Measurements from ENCODE around the gene WDR70. TPM values are rescaled to one million over a fixed set of nuclear protein-coding genes. Genes with fewer than 3 reads are reported as not detected.
"Not testable (repeated sequence)": the region's sequence is repeated elsewhere in the genome, so short reads cannot be mapped to it uniquely, and the experiment has no call there.

WDR70 gene
- total RNA-seq, 2 donors from 2014 or later: 16.2 to 27.1 TPM

DNA sequence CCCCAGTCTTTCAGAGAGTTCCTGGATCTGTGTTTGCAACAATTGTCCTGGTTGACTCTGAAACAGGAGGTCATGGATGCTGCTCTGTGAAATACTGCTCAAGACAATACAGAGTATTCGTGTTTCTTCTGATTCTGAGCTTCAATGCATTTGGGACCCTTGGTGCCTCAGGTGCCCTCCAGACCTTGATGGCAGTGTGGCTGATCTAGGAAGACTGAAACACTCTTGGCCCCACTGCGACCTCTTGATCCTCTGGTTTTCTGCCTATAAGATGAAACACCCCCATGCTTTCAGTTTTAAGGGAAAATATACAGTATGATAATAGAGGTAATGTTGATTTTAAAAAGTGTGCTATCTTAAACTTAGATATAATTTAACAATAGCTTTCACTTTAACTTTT lies 393.1 kb downstream of the WDR70 start:
- no peaks in the 10 kb centered on the region for H3K36me3 ChIP-seq
- intact Hi-C loops (cut with DNase I): no loop called here
- no peak for DNase-seq (ENCODE audit: low spot score)
- no peak overlapping the region for H3K27ac ChIP-seq
- H3K4me1 ChIP-seq (replicated peaks): no peaks in the 10 kb centered on the region
- no peaks in the 10 kb centered on the region for H3K9me3 ChIP-seq
- no peak overlapping the region for H3K4me3 ChIP-seq
- TF ChIP-seq POLR2AphosphoS5 (IDR thresholded peaks at IDR 0.05): no peak
- TF ChIP-seq, protein P1, sequence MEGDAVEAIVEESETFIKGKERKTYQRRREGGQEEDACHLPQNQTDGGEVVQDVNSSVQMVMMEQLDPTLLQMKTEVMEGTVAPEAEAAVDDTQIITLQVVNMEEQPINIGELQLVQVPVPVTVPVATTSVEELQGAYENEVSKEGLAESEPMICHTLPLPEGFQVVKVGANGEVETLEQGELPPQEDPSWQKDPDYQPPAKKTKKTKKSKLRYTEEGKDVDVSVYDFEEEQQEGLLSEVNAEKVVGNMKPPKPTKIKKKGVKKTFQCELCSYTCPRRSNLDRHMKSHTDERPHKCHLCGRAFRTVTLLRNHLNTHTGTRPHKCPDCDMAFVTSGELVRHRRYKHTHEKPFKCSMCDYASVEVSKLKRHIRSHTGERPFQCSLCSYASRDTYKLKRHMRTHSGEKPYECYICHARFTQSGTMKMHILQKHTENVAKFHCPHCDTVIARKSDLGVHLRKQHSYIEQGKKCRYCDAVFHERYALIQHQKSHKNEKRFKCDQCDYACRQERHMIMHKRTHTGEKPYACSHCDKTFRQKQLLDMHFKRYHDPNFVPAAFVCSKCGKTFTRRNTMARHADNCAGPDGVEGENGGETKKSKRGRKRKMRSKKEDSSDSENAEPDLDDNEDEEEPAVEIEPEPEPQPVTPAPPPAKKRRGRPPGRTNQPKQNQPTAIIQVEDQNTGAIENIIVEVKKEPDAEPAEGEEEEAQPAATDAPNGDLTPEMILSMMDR (IDR thresholded peaks at IDR 0.05): no peak
- no peak for TF ChIP-seq POLR2A (IDR thresholded peaks at IDR 0.05)
- WGBS: 97% methylated on average over 2 of the region's 2 CpGs
- no peaks in the 10 kb centered on the region for H3K27me3 ChIP-seq (replicated peaks; ENCODE audit: insufficient read depth)

DNA sequence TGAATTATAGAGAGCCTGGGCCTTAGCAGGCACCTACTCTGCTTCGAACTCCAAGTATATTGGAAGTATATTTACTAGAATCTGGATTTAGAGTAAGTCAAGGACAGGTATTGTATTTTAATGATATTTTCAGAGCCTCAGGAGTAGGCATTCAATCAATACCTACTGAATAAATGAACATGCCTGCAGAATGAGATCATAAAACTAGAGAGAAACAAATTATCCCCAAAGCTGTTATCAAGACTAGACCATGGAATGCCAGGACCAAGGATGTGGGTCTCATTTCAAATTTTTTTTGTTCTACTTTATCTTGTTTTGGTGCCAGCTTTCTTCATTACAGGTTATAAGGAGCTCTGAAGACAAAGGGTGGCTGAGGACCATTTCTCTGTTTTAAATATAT lies 394.7 kb downstream of the WDR70 start:
- Histone ChIP-seq H3K36me3 (no peaks in the 10 kb centered on the region), H3K4me1 (replicated peaks) (no peaks in the 10 kb centered on the region), H3K27me3 (replicated peaks; ENCODE audit: insufficient read depth) (no peaks in the 10 kb centered on the region), H3K4me3 (no peak overlapping the region), H3K9me3 (no peaks in the 10 kb centered on the region), H3K27ac (no peak overlapping the region)
- DNase-seq (ENCODE audit: low spot score): no peak
- intact Hi-C loops (cut with DNase I): no loop called here
- WGBS: 91% methylated on average over 1 of the region's 1 CpG
- no peak for TF ChIP-seq POLR2AphosphoS5 (IDR thresholded peaks at IDR 0.05)
- no peak for TF ChIP-seq POLR2A (IDR thresholded peaks at IDR 0.05)
- TF ChIP-seq, protein P1 (IDR thresholded peaks at IDR 0.05): no peak

DNA sequence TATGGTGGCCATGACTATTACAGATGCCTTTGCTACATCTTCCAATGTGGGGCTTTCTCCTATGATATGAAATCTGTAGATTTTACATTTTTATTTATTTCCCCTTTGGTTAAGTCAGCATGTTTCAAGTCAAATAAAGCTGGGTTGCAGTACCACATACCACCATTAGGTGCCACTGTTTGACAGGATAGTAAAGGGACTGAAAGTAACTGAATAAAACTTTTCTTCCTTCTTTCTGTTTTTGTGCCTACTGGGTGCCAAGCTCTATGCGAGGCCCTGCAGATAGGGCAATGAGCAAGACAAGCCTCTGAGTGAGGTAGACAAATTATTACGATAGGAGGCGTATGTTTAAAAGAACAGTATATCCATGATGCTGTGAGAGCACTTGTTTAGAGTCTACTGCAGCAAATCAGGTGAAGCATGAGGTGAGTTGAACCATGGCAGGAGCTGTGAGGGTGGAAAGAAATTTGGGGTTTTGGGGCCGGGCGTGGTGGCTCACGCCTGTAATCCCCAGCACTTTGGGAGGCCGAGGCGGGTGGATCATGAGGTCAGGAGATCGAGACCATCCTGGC lies 395.9 kb downstream of the WDR70 start:
- TF ChIP-seq, protein P1 (IDR thresholded peaks at IDR 0.05): peak in 2 of 4 experiments; percentile 28 to 52
- TF ChIP-seq POLR2AphosphoS5 (IDR thresholded peaks at IDR 0.05): no peak
- Histone ChIP-seq H3K27me3 (replicated peaks; ENCODE audit: insufficient read depth) (no peaks in the 10 kb centered on the region), H3K36me3 (no peaks in the 10 kb centered on the region), H3K4me1 (replicated peaks) (no peaks in the 10 kb centered on the region), H3K27ac (no peak overlapping the region), H3K4me3 (no peak overlapping the region), H3K9me3 (no peaks in the 10 kb centered on the region)
- intact Hi-C loops (cut with DNase I): no loop called here
- 99% methylated on average over 9 of the region's 9 CpGs for WGBS
- DNase-seq (ENCODE audit: low spot score): no peak

DNA sequence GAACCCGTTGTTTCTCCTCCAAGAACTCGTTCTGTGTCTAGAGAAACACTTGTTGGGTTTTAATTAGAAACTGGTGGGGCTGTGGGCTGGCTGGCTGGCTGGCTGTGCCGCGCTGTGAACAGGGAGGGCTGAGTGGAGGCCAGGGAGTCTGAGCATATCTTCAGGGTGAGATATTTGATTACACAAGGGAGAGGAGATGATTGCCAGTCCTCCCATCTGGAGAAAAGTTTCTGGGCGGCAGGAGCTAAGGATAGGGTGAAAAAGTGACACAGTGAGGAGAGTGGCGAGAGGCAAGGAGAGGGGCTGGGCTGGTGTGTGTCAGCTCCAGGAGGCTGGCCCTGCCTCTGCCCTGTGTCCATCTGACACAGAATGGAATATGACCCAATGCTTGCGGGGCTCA lies 397.7 kb downstream of the WDR70 start:
- intact Hi-C loops (cut with DNase I): no loop called here
- no peak for DNase-seq (ENCODE audit: low spot score)
- TF ChIP-seq, protein P1 (IDR thresholded peaks at IDR 0.05): no peak
- no peak for TF ChIP-seq POLR2AphosphoS5 (IDR thresholded peaks at IDR 0.05)
- Histone ChIP-seq H3K27ac (no peak overlapping the region), H3K27me3 (replicated peaks; ENCODE audit: insufficient read depth) (no peaks in the 10 kb centered on the region), H3K36me3 (no peaks in the 10 kb centered on the region), H3K4me1 (replicated peaks) (no peaks in the 10 kb centered on the region), H3K9me3 (no peaks in the 10 kb centered on the region), H3K4me3 (no peak overlapping the region)
- 81% methylated on average over 7 of the region's 7 CpGs for WGBS

- no peaks in the 10 kb centered on the region for H3K36me3 ChIP-seq
- H3K27ac ChIP-seq: no peak overlapping the region
- H3K4me1 ChIP-seq (replicated peaks): no peaks in the 10 kb centered on the region
- no peak overlapping the region for H3K4me3 ChIP-seq
- TF ChIP-seq, protein P1 (IDR thresholded peaks at IDR 0.05): no peak
- TF ChIP-seq POLR2AphosphoS5 (IDR thresholded peaks at IDR 0.05) (no peak), POLR2A (IDR thresholded peaks at IDR 0.05) (no peak)
- intact Hi-C loops (cut with DNase I): no loop called here
- H3K27me3 ChIP-seq (replicated peaks; ENCODE audit: insufficient read depth): no peaks in the 10 kb centered on the region
- no peaks in the 10 kb centered on the region for H3K9me3 ChIP-seq
- 87% methylated on average over 15 of the region's 15 CpGs for WGBS
- no peak for DNase-seq (ENCODE audit: low spot score)
These were observed 398.5 kb downstream of the WDR70 start for GRCh38 chr5:37777432-37778130.

DNA sequence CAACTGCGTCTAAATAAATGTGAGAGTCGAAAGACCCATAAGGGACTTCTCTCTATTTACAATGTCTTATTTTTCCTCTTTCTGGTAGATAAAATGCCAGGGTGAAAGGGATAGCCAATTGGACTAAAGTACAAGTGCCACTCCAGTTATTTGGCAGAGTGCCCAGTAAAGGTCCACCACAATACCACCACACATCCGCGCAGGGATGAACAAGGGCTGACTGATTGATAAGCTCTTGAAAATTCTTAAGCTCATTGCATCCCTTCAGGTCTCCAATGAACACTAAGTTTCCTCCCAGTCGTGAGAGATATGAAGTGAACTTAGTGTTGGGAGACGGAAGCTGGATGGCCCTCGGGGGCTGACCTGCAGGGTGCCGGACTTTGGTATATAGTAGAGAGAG lies 402.3 kb downstream of the WDR70 start:
- H3K9me3 ChIP-seq; H3K4me3 ChIP-seq; intact Hi-C loops (cut with DNase I); H3K27me3 ChIP-seq (replicated peaks; ENCODE audit: insufficient read depth); H3K4me1 ChIP-seq (replicated peaks); DNase-seq (ENCODE audit: low spot score); H3K36me3 ChIP-seq; H3K27ac ChIP-seq: not testable (repeated sequence)
- WGBS: 87% methylated on average over 8 of the region's 8 CpGs

Data from prostate gland (tissue), 2 donors.